Measurements from ENCODE around the gene LINC01488. TPM values are rescaled to one million over a fixed set of nuclear protein-coding genes. Genes with fewer than 3 reads are reported as not detected.

Gene LINC01488
- total RNA-seq, 1 donor from 2014 or later = not detected

- H3K27ac Mint-ChIP-seq = no peak overlapping the region
- TF ChIP-seq CTCF (IDR thresholded peaks at IDR 0.05) = no peak
- ATAC-seq (ENCODE audit: low read depth) = no peak
- CTCF ChIA-PET = no interaction called here
- peaks cover 12% of the 10 kb centered on the region for H3K4me1 Mint-ChIP-seq
- DNase-seq = no peak
- no peaks in the 10 kb centered on the region for H3K9me3 Mint-ChIP-seq
- H3K36me3 Mint-ChIP-seq (ENCODE audit: low read depth) = no peaks in the 10 kb centered on the region
- H3K4me3 Mint-ChIP-seq = no peak overlapping the region
- intact Hi-C loops (cut with micrococcal nuclease) = no loop called here
- H3K27me3 Mint-ChIP-seq = peaks cover 20% of the 10 kb centered on the region
- POLR2A ChIA-PET = no interaction called here
Measured at GRCh38 chr11:69451289-69451688, 30.2 kb upstream of the LINC01488 start.

GRCh38 chr11:69452206-69452987 lies 29.1 kb upstream of the LINC01488 start:
- POLR2A ChIA-PET = interaction anchor here (1.1 kb wide), 1 partner anchor 9 kb away, joined by 3 read pairs; no protein-coding TSS in a partner anchor
- Mint-ChIP-seq H3K27ac (no peak overlapping the region), H3K4me3 (no peak overlapping the region), H3K27me3 (peaks cover 20% of the 10 kb centered on the region), H3K9me3 (peaks cover 5% of the 10 kb centered on the region), H3K4me1 (peaks cover 12% of the 10 kb centered on the region), H3K36me3 (ENCODE audit: low read depth) (no peaks in the 10 kb centered on the region)
- DNase-seq = no peak
- TF ChIP-seq CTCF (IDR thresholded peaks at IDR 0.05) = no peak
- intact Hi-C loops (cut with micrococcal nuclease) = no loop called here
- CTCF ChIA-PET = no interaction called here
- no peak for ATAC-seq (ENCODE audit: low read depth)

GRCh38 chr11:69453151-69453550 lies 28.3 kb upstream of the LINC01488 start:
- POLR2A ChIA-PET = interaction anchor here (1.1 kb wide), 1 partner anchor 9 kb away, joined by 3 read pairs; no protein-coding TSS in a partner anchor
- intact Hi-C loops (cut with micrococcal nuclease) = no loop called here
- peaks cover 15% of the 10 kb centered on the region for H3K27me3 Mint-ChIP-seq

GRCh38 chr11:69454018-69454417 lies 27.4 kb upstream of the LINC01488 start:
- intact Hi-C loops (cut with micrococcal nuclease) = no loop called here
- ChIA-PET POLR2A (no interaction called here), CTCF (no interaction called here)
- H3K4me3 Mint-ChIP-seq = no peak overlapping the region
- TF ChIP-seq CTCF (IDR thresholded peaks at IDR 0.05) = no peak
- no peak overlapping the region for H3K27ac Mint-ChIP-seq
- H3K27me3 Mint-ChIP-seq = peaks cover 9% of the 10 kb centered on the region
- ATAC-seq (ENCODE audit: low read depth) (no peak), DNase-seq (no peak)
- peaks cover 12% of the 10 kb centered on the region for H3K9me3 Mint-ChIP-seq
- H3K36me3 Mint-ChIP-seq (ENCODE audit: low read depth) = no peaks in the 10 kb centered on the region
- H3K4me1 Mint-ChIP-seq = peaks cover 8% of the 10 kb centered on the region

More at GRCh38 chr11:69453151-69453550, 28.3 kb upstream of the LINC01488 start:
- Mint-ChIP-seq H3K27ac (no peak overlapping the region), H3K4me1 (peaks cover 12% of the 10 kb centered on the region), H3K4me3 (no peak overlapping the region), H3K36me3 (ENCODE audit: low read depth) (no peaks in the 10 kb centered on the region), H3K9me3 (peaks cover 12% of the 10 kb centered on the region)
- CTCF ChIA-PET = no interaction called here
- DNase-seq = no peak
- no peak for TF ChIP-seq CTCF (IDR thresholded peaks at IDR 0.05)
- no peak for ATAC-seq (ENCODE audit: low read depth)

- no peak for ATAC-seq (ENCODE audit: low read depth)
- H3K36me3 Mint-ChIP-seq (ENCODE audit: low read depth) = no peaks in the 10 kb centered on the region
- ChIA-PET CTCF (no interaction called here), POLR2A (no interaction called here)
- no peak for DNase-seq
- no peak overlapping the region for H3K4me3 Mint-ChIP-seq
- peaks cover 7% of the 10 kb centered on the region for H3K27me3 Mint-ChIP-seq
- TF ChIP-seq CTCF (IDR thresholded peaks at IDR 0.05) = no peak
- intact Hi-C loops (cut with micrococcal nuclease) = no loop called here
- no peaks in the 10 kb centered on the region for H3K4me1 Mint-ChIP-seq
- no peak overlapping the region for H3K27ac Mint-ChIP-seq
- peaks cover 15% of the 10 kb centered on the region for H3K9me3 Mint-ChIP-seq
Measured at GRCh38 chr11:69455969-69456368, 25.5 kb upstream of the LINC01488 start.
